RCC 7860 (cell line): ENCODE measurements around the gene MAD1L1.
A peak's percentile ranks its signal among the peaks of the same experiment; 100 is the strongest.

ENCODE experiments used
- DNase-seq: peaks from one replicate; pipeline ENCODE4 v3.0.0-alpha.2; 2015; ENCODE audit warnings: low spot score
- FAIRE-seq: peaks from 2 replicates; lab custom pipeline; 2012; peaks lifted over from hg19 to GRCh38; lab: Jason Lieb, UNC

MAD1L1 gene

DNA sequence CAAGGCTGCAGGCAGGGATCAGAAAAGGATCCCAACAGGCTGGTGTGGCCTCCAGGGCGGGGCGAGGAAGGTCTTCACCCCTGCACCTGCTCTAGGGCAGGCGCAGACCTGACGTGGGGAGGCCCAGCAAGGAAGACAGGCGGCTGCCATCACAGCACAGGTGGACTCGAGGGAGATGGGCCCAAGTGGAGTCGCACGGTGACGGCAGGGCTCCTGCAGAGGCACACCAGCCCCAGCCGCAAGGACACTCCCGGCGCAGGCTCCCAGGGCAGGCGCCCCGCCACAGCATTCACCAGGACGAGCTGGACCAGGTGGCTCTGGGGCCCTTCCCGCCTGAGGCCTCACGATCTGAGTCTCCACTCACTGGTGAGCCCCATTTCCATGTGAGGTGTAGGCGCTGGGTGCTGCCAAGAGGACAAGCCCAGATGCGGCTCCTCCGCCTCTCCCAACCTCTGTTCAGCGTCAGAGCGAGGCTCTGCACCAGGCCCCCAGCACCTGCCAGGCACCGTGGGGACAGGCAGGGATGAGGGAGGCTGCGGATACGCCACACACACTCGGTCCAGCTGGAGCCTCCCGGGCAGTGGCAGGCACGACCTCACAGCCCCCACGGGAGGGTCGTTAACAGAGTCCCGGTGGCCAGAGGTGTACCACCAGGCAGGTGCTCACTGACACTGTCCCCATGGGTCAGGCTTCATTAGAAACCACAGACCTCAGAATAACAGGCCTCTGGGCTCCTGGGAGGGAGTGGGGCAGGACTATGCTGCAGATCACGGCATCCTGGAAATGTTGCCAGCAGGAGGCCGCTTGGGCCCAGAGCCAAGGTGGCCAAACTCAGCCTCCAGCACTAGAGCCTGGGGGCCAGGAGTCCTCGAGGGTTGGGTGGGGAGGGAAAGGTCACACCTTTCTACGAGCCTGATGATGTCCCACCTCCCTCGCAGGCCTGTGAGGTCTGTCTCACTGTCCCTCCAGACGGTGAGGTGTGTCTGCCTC, 111.6 kb downstream of the MAD1L1 start:
- DNase-seq (no peak), FAIRE-seq (no peak)

- FAIRE-seq (no peak), DNase-seq (no peak)
Measured at GRCh38 chr7:2120251-2120660, 112.5 kb downstream of the MAD1L1 start.

DNA sequence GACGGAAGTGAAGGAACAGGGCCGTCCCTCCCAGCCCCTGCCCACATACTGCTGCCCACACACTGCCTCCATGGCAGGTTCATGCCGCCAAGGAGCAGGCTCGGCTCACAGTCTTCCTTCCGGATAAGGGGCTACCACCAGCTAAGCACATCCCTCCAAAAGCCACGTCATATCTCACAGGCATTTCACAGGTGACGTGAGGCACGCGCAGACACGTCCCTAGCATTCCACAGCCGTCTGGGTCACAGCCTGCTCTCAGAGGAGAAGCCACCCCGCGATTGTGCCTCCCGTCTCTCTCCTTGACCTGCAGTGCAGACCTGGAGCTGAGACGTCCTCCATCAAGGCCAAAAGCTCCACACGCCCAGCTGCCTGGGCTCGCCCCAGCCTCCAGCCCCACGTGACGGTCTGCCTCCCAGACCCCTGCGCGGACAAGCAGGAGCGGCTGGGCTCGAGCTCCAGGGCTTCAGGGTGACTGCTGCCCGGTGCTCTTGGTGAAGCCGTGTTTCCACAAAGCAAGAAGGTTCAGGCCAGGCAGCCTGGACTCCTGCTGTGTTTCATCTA, 114.0 kb downstream of the MAD1L1 start:
- FAIRE-seq = no peak
- DNase-seq = no peak

DNA sequence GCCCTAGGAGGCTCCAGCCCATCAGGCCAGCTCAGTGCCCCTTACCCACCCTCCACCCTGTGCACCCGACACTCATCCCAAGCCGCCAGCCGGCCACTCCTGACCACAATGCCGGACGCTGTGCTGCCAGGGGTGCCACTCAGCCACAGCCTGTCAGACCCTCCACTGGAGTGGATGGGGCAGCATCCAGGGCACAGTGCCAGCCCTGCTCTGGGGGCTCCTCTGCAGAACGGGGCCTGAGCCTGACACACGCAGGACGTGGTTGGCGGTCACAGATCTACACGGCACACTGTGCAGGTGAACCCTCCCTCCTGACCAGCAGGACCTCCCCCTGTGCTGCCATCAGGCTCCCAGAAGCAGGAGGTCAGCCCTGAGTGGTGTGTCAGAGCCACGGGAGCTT, 114.7 kb downstream of the MAD1L1 start:
- no peak for FAIRE-seq
- DNase-seq = no peak

GRCh38 chr7:2117646-2118045, 115.1 kb downstream of the MAD1L1 start:
- DNase-seq (no peak), FAIRE-seq (no peak)

- no peak for DNase-seq
- FAIRE-seq = no peak
Measured at GRCh38 chr7:2116989-2117591, 115.7 kb downstream of the MAD1L1 start.

DNA sequence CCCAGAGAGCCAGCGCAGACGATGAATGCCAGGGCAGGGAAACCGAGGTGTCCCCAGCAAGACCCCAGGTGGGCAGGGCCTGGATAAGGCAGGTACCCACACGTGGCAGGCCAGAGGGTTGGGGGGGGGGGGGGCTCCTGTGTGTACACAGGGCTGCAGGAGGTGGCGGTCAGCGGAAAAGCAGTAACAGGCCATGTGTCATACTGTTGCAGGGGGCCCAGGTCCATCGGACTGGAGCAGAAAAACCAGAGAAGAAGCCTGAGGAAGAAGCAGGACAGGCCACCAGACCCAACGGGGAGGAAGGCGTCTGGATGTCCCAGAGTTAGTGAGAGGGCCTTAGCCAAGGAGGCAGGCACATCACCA, 116.3 kb downstream of the MAD1L1 start:
- DNase-seq (no peak), FAIRE-seq (no peak)

- no peak for DNase-seq
Measured at GRCh38 chr7:2115760-2116447, 116.8 kb downstream of the MAD1L1 start.

GRCh38 chr7:2114926-2115759, 117.6 kb downstream of the MAD1L1 start:
- DNase-seq (no peak), FAIRE-seq (no peak)

More at GRCh38 chr7:2115760-2116447, 116.8 kb downstream of the MAD1L1 start:
- FAIRE-seq = no peak

GRCh38 chr7:2114052-2114451, 118.7 kb downstream of the MAD1L1 start:
- FAIRE-seq (no peak), DNase-seq (no peak)

- no peak for DNase-seq
- FAIRE-seq = no peak
Measured at GRCh38 chr7:2112261-2113198, 120.2 kb downstream of the MAD1L1 start.

GRCh38 chr7:2111568-2111967, 121.2 kb downstream of the MAD1L1 start:
- DNase-seq = no peak
- FAIRE-seq = no peak

DNA sequence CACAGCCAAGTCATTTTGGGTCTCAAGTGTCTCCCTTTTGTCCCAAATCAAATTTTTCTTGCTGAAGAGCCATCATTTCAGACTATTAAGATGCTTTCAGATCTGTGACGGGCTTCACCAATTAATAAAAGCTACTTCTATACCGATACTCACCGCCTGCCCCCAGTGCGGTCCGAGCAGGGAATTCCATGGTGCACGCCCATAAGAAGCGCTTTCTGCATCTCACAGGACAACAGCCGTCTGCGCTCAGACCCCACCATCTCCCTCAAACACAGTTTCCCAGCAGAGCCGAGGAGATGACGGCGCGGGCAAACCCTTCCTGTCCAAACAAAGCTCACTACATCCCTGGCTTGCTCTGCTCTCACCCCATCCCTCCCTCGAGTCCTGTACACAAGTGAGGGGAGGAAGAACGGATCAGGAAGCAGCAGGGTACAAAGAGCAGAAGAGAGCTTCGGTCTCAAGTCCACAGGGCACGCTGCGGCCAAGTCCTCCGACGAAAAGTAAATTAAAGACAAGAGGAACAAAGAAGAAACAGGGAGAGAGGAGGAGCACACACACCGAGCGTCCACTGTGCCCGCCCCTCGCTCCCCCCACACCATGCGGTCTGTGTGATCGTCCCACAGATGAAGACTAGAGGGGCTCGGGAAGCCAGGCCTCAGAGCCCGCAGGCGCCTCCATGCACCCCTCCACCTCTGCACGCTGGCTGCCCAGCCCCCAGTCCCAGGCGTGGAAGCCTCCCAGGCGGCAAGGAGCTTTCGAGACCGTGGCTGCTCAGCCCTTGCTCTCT, 121.9 kb downstream of the MAD1L1 start:
- FAIRE-seq = no peak
- DNase-seq = no peak

DNA sequence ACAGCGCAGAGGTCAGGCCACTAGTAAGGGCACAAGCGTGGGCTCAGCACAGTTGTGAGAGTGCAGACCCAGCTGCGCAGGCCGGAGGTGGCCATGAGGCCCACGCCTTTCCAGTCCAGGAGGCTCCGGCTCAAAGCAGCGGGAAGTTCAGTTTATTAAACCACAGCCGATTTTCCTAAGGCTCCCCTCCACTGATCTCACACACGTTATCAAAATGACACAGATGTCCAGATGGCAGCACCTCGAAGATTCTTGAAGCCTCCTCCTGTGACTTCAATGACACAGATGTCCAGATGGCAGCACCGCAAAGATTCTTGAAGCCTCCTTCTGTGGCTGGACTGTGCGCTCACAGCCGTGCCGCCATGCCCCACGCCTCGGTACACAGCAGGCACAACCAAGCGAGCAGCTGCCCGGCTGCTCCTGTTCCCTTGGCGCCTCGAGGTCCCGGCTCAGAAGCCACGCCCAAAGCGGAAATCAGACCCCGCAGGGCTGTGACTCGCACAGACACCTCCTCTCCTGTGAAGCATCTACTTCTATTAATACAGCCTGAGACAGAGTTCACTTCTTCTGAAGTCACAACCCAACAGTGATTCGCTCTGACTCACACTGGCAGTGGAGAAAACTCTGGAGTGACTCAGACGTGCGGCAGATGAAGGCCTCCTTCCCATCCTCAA, 122.7 kb downstream of the MAD1L1 start:
- peak; percentile 93 for FAIRE-seq
- DNase-seq = peak; percentile 91

- DNase-seq = no peak
- no peak for FAIRE-seq
Measured at GRCh38 chr7:2109251-2109872, 123.4 kb downstream of the MAD1L1 start.

DNA sequence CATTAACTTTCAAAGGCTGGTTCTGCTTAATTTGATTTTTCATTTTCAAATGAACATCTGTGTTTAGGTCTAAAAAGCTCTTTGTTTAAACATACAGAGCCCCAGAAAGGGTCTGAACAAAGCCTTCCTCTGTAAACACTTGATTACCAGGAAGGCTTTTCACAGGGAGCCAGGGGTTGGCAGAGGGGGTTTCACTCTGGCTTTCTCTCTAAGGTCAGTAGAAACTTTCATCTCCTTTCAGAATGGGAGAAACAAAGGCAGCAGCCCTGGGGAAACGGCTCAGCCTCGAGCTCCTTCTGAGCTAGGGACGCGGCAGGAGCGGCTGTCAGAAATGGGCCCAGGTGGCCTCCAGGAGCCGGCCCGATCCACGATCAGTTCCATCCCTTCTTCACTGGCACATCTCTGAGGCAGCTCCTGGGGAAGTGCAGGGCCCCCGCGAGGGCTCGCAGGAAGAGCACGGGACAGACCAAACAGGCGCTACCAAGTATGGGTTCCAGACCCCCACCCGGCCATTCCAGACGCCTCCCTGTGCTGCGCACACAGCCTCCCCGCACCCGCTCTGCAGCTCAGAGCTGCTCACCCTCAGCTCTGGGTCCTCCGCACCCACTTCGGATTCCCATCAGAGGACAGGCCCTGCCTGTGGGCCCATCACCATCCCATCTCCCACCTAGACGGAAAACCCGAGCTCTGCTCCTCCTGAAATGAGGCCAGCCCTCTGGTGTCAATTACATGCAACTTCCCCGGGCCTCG, 124.1 kb downstream of the MAD1L1 start:
- FAIRE-seq = no peak
- no peak for DNase-seq

DNA sequence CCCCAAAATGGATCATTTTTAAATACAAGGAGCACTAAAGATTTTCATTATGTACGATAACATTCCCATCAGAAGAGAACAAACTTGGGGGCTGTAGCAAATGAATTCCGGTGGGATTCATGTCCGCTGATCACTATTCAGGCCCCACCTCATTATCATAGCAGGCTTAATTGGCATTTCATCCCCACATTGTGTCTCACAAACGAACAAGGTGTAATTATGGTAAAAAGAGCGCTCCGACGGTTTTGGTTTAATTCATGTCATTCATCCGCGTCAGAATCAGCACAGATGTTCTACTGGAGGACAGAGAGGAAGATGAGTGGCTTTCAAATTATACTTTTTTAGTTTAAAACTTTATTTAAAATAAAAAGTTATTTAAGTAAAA, 124.7 kb downstream of the MAD1L1 start:
- DNase-seq (no peak), FAIRE-seq (no peak)
